ENCODE results near the gene TSPAN31. TPM values are rescaled to one million over a fixed set of nuclear protein-coding genes. Genes with fewer than 3 reads are reported as not detected.

TSPAN31 gene
- total and polyA plus RNA-seq, 2 of the 8 experiments (the other 6 are each of a cell fraction or from before 2014, with no cell fraction given): 15.8 to 31.4 TPM

DNA sequence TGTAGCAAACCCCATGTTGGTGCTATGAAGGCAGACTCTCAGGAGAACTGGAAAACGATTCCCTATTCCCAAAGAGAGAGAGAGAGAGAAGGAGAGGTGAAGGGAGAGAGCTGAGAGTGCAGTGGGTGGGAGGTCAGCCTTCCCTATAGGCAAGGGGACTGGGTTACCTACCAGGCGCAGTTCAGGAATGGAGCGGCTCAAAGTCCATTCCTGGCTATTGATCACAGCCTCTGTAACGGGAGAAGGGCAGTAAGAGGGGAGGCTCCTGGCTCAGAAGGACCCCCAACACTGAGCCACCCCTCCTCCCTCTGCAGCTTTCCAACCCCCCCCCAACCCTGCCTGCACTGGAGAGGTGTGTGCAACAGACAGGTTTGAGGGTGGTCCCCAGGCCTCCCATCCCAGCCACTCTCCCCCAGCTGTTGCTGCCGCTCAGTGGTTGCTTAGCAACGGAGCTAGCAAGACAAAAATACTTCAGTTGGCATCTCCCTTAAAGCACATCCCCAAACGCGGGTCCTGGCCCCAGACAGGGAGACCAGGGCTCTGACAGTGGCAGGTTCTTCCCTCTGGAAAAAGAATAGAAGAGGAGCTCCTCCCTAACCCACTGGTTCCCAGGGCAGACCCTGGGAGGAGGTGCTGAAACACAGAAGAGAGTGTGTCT lies 9.5 kb upstream of the TSPAN31 start:
- Histone ChIP-seq H2AFZ (ENCODE audit: low read length) (no peak overlapping the region), H4K8ac (ENCODE audit: extremely low read depth, insufficient read depth, low read length) (no peak overlapping the region), H3K9me3 (ENCODE audit: insufficient read depth in 2 of 2, low read depth in 1 of 2, low read length in 1 of 2) (no peaks in the 10 kb centered on the region; a peak in 1 of 4 replicates), H3K79me1 (ENCODE audit: low read depth, low read length) (no peaks in the 10 kb centered on the region), H3K23ac (ENCODE audit: insufficient read length) (no peak overlapping the region), H3K23me2 (ENCODE audit: low read depth, low read length) (peaks cover 2% of the 10 kb centered on the region; the same call in 1 of the 2 replicates), H3K4me1 (replicated peaks in 1 of 4; ENCODE audit: control insufficient read depth in 3 of 4, insufficient read depth in 4 of 4, low read length in 3 of 4) (peaks cover 6 to 29% (median 12%) of the 10 kb centered on the region in 4 experiments; a peak in 6 of 7 replicates), H2BK120ac (replicated peaks; ENCODE audit: low read depth, low read length) (no peak overlapping the region), H3K4ac (replicated peaks; ENCODE audit: insufficient read length, low read depth, low read length) (no peak overlapping the region), H3K4me2 (ENCODE audit: insufficient read depth in 1 of 2, low read depth in 2 of 2, low read length in 2 of 2) (peak overlapping the region; percentile 79 to 93), H3K14ac (ENCODE audit: insufficient read length) (no peak overlapping the region), H3K4me3 (ENCODE audit: extremely low read depth in 1 of 4, insufficient read depth in 2 of 4, low read depth in 3 of 4, low read length in 4 of 4) (peak overlapping the region in 3 of 4 experiments; percentile 26 to 76 (median 35); a peak in 5 of 8 replicates), H4K5ac (ENCODE audit: insufficient read length, low read depth, low read length) (no peak overlapping the region), H3K56ac (replicated peaks; ENCODE audit: insufficient read length, low read depth, low read length) (no peak overlapping the region), H2BK5ac (ENCODE audit: low read depth, low read length) (no peak overlapping the region), H4K20me1 (replicated peaks in 1 of 2; ENCODE audit: control insufficient read depth in 1 of 2, insufficient read depth in 2 of 2, low read length in 2 of 2) (peaks cover 0 to 17% of the 10 kb centered on the region in 2 experiments), H2BK20ac (ENCODE audit: low read length) (no peak overlapping the region), H3K36me3 (ENCODE audit: control insufficient read depth in 2 of 4, insufficient read depth in 4 of 4, low read length in 3 of 4) (peaks cover 0 to 6% (median 0%) of the 10 kb centered on the region in 4 experiments; a peak in 1 of 8 replicates), H2AK5ac (ENCODE audit: low read depth, low read length) (no peak overlapping the region), H3K9ac (replicated peaks in 1 of 4; ENCODE audit: extremely low read depth in 1 of 4, low read depth in 3 of 4, low read length in 3 of 4) (no peak overlapping the region), H2BK12ac (ENCODE audit: low read depth, low read length) (no peak overlapping the region; the same call in 1 of the 2 replicates), H2BK15ac (ENCODE audit: low read length) (peak overlapping the region; percentile 61; the same call in 1 of the 2 replicates), H4K91ac (replicated peaks; ENCODE audit: insufficient read length, low read length) (no peak overlapping the region), H3K27me3 (replicated peaks in 1 of 4; ENCODE audit: control insufficient read depth in 3 of 4, extremely low read depth in 1 of 4, insufficient read depth in 3 of 4, low read length in 3 of 4) (peaks cover 49 to 97% (median 88%) of the 10 kb centered on the region in 4 experiments), H3K27ac (ENCODE audit: low read depth, low read length) (no peak overlapping the region), H3K18ac (ENCODE audit: extremely low read depth, low read length) (no peak overlapping the region), H3K79me2 (ENCODE audit: control insufficient read depth in 1 of 2, insufficient read depth in 2 of 2, low read length in 2 of 2) (no peaks in the 10 kb centered on the region)
- TF ChIP-seq KDM1A (IDR thresholded peaks at IDR 0.05; ENCODE audit: borderline replicate concordance, low read length) (no peak), SIN3A (conservative IDR thresholded peaks at IDR 0.05 in 1 of 2, IDR thresholded peaks at IDR 0.05 in 1 of 2; ENCODE audit: low read depth in 1 of 2, low read length in 2 of 2) (0 out of 4 replicates have a peak, but pooled peaks of 1 of the 2 experiments have one; percentile 11)
- FAIRE-seq (no peak), DNase-seq (ENCODE audit: low read depth in 1 of 2, low spot score in 2 of 2) (no peak)
- WGBS, 2 experiments (ENCODE audit: extremely low coverage in 1 of 2, insufficient coverage in 1 of 2, insufficient read length in 1 of 2, insufficient replicate concordance in 2 of 2, low coverage in 1 of 2, low lambda C conversion rate in 2 of 2, missing lambda C conversion rate in 1 of 2): 27% methylated on average over 8 of the region's 8 CpGs; no CpG with 5 or more reads in 1 of the 2 experiments
- CTCF ChIA-PET (ENCODE audit: partially characterized antibody): interaction anchor here (0.6 to 11.2 kb wide), 24 partner anchors 9 to 280 kb away, joined by 3 to 149 read pairs (median 5); partner anchors contain the start of genes ARHGEF25, B4GALNT1, OS9 and TSPAN31
- POLR2A ChIA-PET (ENCODE audit: partially characterized antibody): interaction anchor here (0.6 to 5.2 kb wide), 19 partner anchors 10 to 217 kb away, joined by 3 to 59 read pairs (median 4); partner anchors contain the start of genes ARHGEF25, CDK4, EEF1AKMT3 and METTL1

Data from H1 (cell line).